Transverse colon (tissue), 3 donors: ENCODE data around the gene SLC35F1.

Experiments used
- POLR2A ChIP-seq: fragments of 450-650 bp; IDR thresholded peaks from one replicate; pipeline ENCODE4 v1.6.1; 2016; ENCODE audit warnings: antibody characterized with exemption, mild to moderate bottlenecking, moderate library complexity
- TF ChIP-seq, protein P1 (sequence below), 5 experiments: fragments of 200-600 bp in 3 of 5; fragments of 450-650 bp in 2 of 5; sonication (generic) in 3 of 5; IDR thresholded peaks; 1 replicate in 2 of 5; 2 replicates in 3 of 5; pipeline ENCODE4 v1.5.1; 2016 to 2017; ENCODE audit warnings: antibody characterized with exemption in 5 of 5, inconsistent platforms in 3 of 5, mild to moderate bottlenecking in 2 of 5, moderate library complexity in 1 of 5

DNA sequence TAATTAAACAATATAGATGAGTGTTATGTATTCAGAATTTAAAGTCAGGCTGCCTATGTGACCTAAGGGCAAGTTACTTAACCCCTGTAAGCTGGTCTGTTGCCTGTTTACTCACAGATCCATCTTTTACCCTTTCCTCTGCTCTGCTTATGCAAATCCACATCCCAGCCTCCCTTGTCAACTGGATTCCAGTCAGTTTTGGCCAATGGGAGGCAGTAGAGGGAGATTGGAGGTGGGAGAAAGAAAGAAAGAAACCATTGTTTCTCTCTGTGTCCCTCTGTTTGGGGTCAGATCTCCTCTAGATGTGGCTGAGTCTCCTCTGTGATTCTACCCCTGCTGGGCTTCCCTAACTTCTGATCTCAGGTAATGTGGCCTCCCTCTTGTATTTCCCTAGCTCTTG lies 374.2 kb downstream of the SLC35F1 start:
- TF ChIP-seq, protein P1, sequence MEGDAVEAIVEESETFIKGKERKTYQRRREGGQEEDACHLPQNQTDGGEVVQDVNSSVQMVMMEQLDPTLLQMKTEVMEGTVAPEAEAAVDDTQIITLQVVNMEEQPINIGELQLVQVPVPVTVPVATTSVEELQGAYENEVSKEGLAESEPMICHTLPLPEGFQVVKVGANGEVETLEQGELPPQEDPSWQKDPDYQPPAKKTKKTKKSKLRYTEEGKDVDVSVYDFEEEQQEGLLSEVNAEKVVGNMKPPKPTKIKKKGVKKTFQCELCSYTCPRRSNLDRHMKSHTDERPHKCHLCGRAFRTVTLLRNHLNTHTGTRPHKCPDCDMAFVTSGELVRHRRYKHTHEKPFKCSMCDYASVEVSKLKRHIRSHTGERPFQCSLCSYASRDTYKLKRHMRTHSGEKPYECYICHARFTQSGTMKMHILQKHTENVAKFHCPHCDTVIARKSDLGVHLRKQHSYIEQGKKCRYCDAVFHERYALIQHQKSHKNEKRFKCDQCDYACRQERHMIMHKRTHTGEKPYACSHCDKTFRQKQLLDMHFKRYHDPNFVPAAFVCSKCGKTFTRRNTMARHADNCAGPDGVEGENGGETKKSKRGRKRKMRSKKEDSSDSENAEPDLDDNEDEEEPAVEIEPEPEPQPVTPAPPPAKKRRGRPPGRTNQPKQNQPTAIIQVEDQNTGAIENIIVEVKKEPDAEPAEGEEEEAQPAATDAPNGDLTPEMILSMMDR (IDR thresholded peaks at IDR 0.05): no peak
- TF ChIP-seq POLR2A: no peak
